Kidney (tissue), 14 donors: ENCODE data around the gene RGL3. TPM values are rescaled to one million over a fixed set of nuclear protein-coding genes. Genes with fewer than 3 reads are reported as not detected.

Experiments
- DNase-seq, 5 donors: peaks; one replicate each; pipeline ENCODE4 v3.0.0-alpha.2; 2013 to 2020
- FAIRE-seq: peaks from 2 replicates; lab custom pipeline; 2012; peaks lifted over from hg19 to GRCh38; lab: Jason Lieb, UNC
- H3K27ac ChIP-seq, 2 donors: one replicate each; pipeline ENCODE4 v1.7.0; 2013; ENCODE audit warnings: low read depth in 2 of 2, low read length in 2 of 2, inconsistent platforms in 1 of 2
- H3K27me3 ChIP-seq: one replicate; pipeline ENCODE4 v1.7.1; 2013; ENCODE audit warnings: low read length, inconsistent platforms; ENCODE audit not compliant: control insufficient read depth, insufficient read depth
- H3K36me3 ChIP-seq, 3 donors: one replicate each; pipeline versions ENCODE4 v1.7.0 to v1.7.1; 2013; ENCODE audit warnings: low read length in 3 of 3, control low read depth in 1 of 3, inconsistent platforms in 1 of 3; ENCODE audit not compliant: insufficient read depth in 3 of 3, control insufficient read depth in 2 of 3
- H3K4me1 ChIP-seq, 3 donors: one replicate each; pipeline versions ENCODE4 v1.7.0 to v1.7.1; 2013; ENCODE audit warnings: low read length in 3 of 3, inconsistent platforms in 1 of 3, low read depth in 1 of 3; ENCODE audit not compliant: control insufficient read depth in 2 of 3, insufficient read depth in 2 of 3
- H3K4me3 ChIP-seq, 3 donors: one replicate each; pipeline versions ENCODE4 v1.7.0 to v1.8.1; 2013; ENCODE audit warnings: low read length in 3 of 3, control low read depth in 1 of 3, inconsistent platforms in 1 of 3
- H3K9ac ChIP-seq, 3 donors: one replicate each; pipeline versions ENCODE4 v1.7.0 to v1.7.1; 2013; ENCODE audit warnings: low read length in 3 of 3, control low read depth in 1 of 3, inconsistent platforms in 1 of 3
- H3K9me3 ChIP-seq, 3 donors: one replicate each; pipeline versions ENCODE4 v1.7.0 to v1.7.1; 2013; ENCODE audit warnings: low read length in 3 of 3, control low read depth in 1 of 3, inconsistent platforms in 1 of 3; ENCODE audit not compliant: control insufficient read depth in 2 of 3, insufficient read depth in 1 of 3
- intact Hi-C: fragments of 100-400 bp; cut with DNase I; formaldehyde crosslinking; loops from one replicate; pipeline ENCODE4 v1.11.1; 2022
- polyA plus RNA-seq: library from polyadenylated mRNA; stranded (reverse); fragments of 350-450 nt; fragmentation: Illumina TruSeq; extraction: RNeasy Lipid Tissue Mini Kit (QIAGEN cat#74804); gene quantifications from one replicate; pipeline ENCODE4 v1.2.3, GENCODE V29; 2014; ENCODE audit warnings: low read depth, low replicate concordance; ENCODE audit not compliant: insufficient read depth
- total RNA-seq: library from RNA; stranded (reverse); fragmentation: NEBNext Ultra II Directional; extraction: Animal tissue kit (Norgen Biotek cat#: 25700); gene quantifications from one replicate; pipeline ENCODE4 v1.2.1, GENCODE V29; 2021
- TF ChIP-seq, protein P1 (sequence below): IDR thresholded peaks from 3 replicates; pipeline ENCODE4 v1.5.1; 2012; ENCODE audit warnings: mild to moderate bottlenecking, moderate library complexity, borderline replicate concordance; ENCODE audit not compliant: insufficient read depth; ENCODE audit errors: extremely low read depth
- donor health status: control.
- donor health status: control.
- donor health status: control.
- donor health status: control.
- donor health status: control.
- donor health status: DM: yes; HTN: yes; CAD: no.
- donor health status: Normal renal cell carcinoma (clear cell type).

The RGL3 gene
- total and polyA plus RNA-seq, 2 donors from 2014 or later = 56.9 to 126 TPM

DNA sequence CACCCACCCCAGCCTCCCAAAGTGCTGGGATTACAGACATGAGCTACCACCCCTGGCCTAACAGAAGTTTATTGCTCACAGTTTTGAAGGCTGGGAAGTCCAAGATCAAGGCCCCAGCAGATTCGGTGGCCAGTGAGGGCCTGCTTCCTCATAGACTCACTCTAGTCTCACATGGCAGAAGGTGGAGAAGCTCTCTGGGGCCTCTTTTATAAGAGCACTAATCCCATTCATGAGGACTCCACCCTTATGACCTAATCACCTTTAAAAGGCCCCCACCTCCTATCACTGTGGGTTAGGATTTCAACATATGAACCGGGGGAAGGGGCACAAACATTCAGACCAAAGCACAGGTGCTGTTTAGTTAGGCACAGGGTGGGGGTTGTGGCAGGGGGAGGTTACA is 51.6 kb downstream of the RGL3 start:
- Histone ChIP-seq H3K9ac (no peak overlapping the region), H3K4me1 (no peaks in the 10 kb centered on the region), H3K4me3 (no peak overlapping the region), H3K36me3 (no peaks in the 10 kb centered on the region), H3K9me3 (no peaks in the 10 kb centered on the region), H3K27ac (no peak overlapping the region), H3K27me3 (no peaks in the 10 kb centered on the region)
- FAIRE-seq (no peak), DNase-seq (no peak)
- TF ChIP-seq, protein P1, sequence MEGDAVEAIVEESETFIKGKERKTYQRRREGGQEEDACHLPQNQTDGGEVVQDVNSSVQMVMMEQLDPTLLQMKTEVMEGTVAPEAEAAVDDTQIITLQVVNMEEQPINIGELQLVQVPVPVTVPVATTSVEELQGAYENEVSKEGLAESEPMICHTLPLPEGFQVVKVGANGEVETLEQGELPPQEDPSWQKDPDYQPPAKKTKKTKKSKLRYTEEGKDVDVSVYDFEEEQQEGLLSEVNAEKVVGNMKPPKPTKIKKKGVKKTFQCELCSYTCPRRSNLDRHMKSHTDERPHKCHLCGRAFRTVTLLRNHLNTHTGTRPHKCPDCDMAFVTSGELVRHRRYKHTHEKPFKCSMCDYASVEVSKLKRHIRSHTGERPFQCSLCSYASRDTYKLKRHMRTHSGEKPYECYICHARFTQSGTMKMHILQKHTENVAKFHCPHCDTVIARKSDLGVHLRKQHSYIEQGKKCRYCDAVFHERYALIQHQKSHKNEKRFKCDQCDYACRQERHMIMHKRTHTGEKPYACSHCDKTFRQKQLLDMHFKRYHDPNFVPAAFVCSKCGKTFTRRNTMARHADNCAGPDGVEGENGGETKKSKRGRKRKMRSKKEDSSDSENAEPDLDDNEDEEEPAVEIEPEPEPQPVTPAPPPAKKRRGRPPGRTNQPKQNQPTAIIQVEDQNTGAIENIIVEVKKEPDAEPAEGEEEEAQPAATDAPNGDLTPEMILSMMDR = no peak
- intact Hi-C loops = no loop called here

DNA sequence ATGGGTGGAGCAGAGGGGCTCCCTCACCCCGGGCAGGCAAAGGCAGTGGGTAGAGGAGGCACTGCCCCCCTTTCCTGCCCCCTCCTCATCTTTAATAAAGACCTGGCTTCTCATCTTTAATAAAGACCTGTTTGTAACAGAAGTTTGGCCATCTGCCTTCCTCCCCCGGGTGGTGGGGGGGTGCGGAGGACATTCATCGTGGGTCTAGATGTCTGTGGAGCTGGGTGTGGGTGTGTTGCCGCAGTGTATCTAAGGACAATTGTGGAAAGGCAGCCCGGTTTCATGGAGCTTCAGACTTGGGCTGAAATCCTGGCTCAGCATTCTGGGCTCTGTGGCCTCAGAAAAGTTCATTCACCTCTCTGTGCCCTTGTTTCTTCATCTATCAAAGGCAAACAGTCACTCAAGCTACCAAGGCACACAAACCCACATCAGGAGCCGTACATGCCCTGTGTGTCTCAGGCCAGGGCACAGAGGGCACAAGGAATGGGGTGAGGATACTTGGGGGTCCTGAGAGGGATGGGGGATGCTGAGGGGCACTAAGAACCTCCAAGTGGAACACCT is 53.5 kb downstream of the RGL3 start:
- no peak overlapping the region for H3K9ac ChIP-seq
- H3K27ac ChIP-seq = no peak overlapping the region
- H3K27me3 ChIP-seq = no peaks in the 10 kb centered on the region
- intact Hi-C loops = no loop called here
- TF ChIP-seq, protein P1 = no peak
- H3K4me3 ChIP-seq = no peak overlapping the region
- no peaks in the 10 kb centered on the region for H3K36me3 ChIP-seq
- no peak for FAIRE-seq
- H3K4me1 ChIP-seq = no peaks in the 10 kb centered on the region
- H3K9me3 ChIP-seq = no peaks in the 10 kb centered on the region
- DNase-seq = no peak

DNA sequence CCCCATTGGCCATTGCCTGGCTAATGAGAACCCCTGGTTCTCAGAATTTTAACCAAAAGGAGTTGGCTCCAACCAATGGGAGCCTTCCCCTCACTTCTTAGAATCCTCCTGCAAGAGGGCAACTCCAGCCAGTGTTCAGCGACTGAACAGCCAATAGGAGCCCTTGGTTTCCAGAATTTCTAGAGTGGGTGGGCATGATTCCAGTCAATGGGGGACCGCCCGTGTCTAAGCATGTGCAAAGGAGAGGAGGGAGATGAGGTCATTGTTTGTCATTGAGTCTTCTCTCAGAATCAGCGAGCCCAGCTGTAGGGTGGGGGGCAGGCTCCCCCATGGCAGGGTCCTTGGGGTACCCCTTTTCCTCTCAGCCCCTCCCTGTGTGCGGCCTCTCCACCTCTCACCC is 54.2 kb downstream of the RGL3 start:
- H3K36me3 ChIP-seq = no peaks in the 10 kb centered on the region
- intact Hi-C loops = no loop called here
- DNase-seq (no peak), FAIRE-seq (no peak)
- no peak overlapping the region for H3K9ac ChIP-seq
- no peaks in the 10 kb centered on the region for H3K9me3 ChIP-seq
- no peaks in the 10 kb centered on the region for H3K27me3 ChIP-seq
- H3K4me1 ChIP-seq = no peaks in the 10 kb centered on the region
- no peak overlapping the region for H3K27ac ChIP-seq
- H3K4me3 ChIP-seq = no peak overlapping the region
- TF ChIP-seq, protein P1 = no peak
